Measurements from ENCODE around the gene KDM1B. TPM values are rescaled to one million over a fixed set of nuclear protein-coding genes. Genes with fewer than 3 reads are reported as not detected.

KDM1B gene
- polyA plus RNA-seq, 3 donors = 19.6 to 20.5 (median 20.3) TPM

- no peak for DNase-seq (ENCODE audit: extremely low read depth in 1 of 11, low read depth in 9 of 11, low spot score in 4 of 11)
Observed at GRCh38 chr6:18270216-18270615, 115.0 kb downstream of the KDM1B start.

Other genes starting within 250 kb of the KDM1B start
- 10 to 100 TPM; 34.1 to 40.0 (median 34.6) TPM for gene KIF13A, start 167.8 kb upstream of the KDM1B start, polyA plus RNA-seq (ENCODE audit: insufficient read length in 3 of 3)
- gene NHLRC1, start 32.7 kb upstream of the KDM1B start, polyA plus RNA-seq (ENCODE audit: insufficient read length in 3 of 3) = 1 to 10 TPM; 2.0 to 2.6 (median 2.3) TPM
- gene TPMT, start 345 bp upstream of the KDM1B start, polyA plus RNA-seq (ENCODE audit: insufficient read length in 3 of 3) = 10 to 100 TPM; 23.4 to 28.5 (median 25.4) TPM
- gene DEK, start 109.1 kb downstream of the KDM1B start, polyA plus RNA-seq (ENCODE audit: insufficient read length in 3 of 3) = 100 to 1,000 TPM; 203 to 267 (median 223) TPM
- gene RNF144B, start 231.9 kb downstream of the KDM1B start, polyA plus RNA-seq (ENCODE audit: insufficient read length in 3 of 3) = 10 to 100 TPM; 15.7 to 21.9 (median 17.3) TPM

All from renal cortex interstitium (tissue), 11 donors.